ENCODE data around the gene CNTNAP2. TPM values are rescaled to one million over a fixed set of nuclear protein-coding genes. Genes with fewer than 3 reads are reported as not detected.

The CNTNAP2 gene
- total RNA-seq, 1 experiment from 2014 or later, result 64.5 TPM

DNA sequence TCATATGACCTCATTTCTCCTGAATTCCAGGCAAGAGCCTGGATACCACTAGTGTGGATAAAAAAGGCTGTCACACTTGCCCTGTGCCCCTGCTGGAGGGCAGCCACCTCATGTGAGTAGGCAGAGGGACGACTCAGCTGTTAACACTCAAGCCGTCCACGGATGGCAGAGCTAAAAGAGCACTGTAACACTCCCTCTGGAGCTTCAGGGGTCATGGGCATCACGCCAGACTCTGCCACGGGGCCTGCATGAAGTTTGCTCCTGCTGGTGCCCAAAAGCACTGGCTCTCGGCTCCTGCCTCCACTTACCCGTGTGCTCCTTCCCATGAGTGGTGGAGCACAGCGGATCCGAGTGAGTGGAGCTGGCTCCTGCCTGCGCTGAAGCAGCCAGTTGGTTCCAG is 1554.2 kb downstream of the CNTNAP2 start:
- H2BK20ac ChIP-seq (ENCODE audit: low read depth, low read length, poor library complexity, severe bottlenecking), result no peak overlapping the region
- H3K9ac ChIP-seq (ENCODE audit: extremely low read depth, insufficient read length, low read length), result no peak overlapping the region
- H3K27me3 ChIP-seq (ENCODE audit: insufficient read depth, low read length), result no peaks in the 10 kb centered on the region
- no peaks in the 10 kb centered on the region for H3K23me2 ChIP-seq (ENCODE audit: insufficient read length, low read depth, low read length, poor library complexity, severe bottlenecking)
- no peak overlapping the region for H2AK5ac ChIP-seq (ENCODE audit: insufficient read length, low read length)
- no peak overlapping the region for H2BK12ac ChIP-seq (ENCODE audit: insufficient read length, low read depth, low read length)
- no peak overlapping the region for H2BK120ac ChIP-seq (ENCODE audit: low read depth, low read length, poor library complexity, severe bottlenecking)
- no peaks in the 10 kb centered on the region for H3K4me1 ChIP-seq (ENCODE audit: insufficient read depth, low read length)
- Mint-ChIP-seq H3K9me3 (no peaks in the 10 kb centered on the region), H3K4me1 (no peaks in the 10 kb centered on the region), H3K27ac (no peak overlapping the region), H3K4me3 (no peak overlapping the region), H3K36me3 (ENCODE audit: insufficient read depth in 1 of 3, low read depth in 3 of 3) (no peaks in the 10 kb centered on the region), H3K27me3 (ENCODE audit: low read depth) (no peaks in the 10 kb centered on the region)
- no peak for DNase-seq
- H2BK15ac ChIP-seq (ENCODE audit: low read depth, low read length), result no peak overlapping the region
- H3T11ph ChIP-seq (ENCODE audit: low read length), result no peak overlapping the region
- no peaks in the 10 kb centered on the region for H3K9me3 ChIP-seq (ENCODE audit: control insufficient read depth, low read depth, low read length)
- H2AFZ ChIP-seq (ENCODE audit: low read length), result no peak overlapping the region
- H3K79me1 ChIP-seq (ENCODE audit: insufficient read depth, low read depth, low read length, poor library complexity, severe bottlenecking), result no peaks in the 10 kb centered on the region
- H3K79me2 ChIP-seq (ENCODE audit: insufficient read depth, low read length), result no peaks in the 10 kb centered on the region
- H3K56ac ChIP-seq (ENCODE audit: insufficient read length, low read depth, low read length), result no peak overlapping the region
- no peak overlapping the region for H4K5ac ChIP-seq (ENCODE audit: insufficient read length, low read depth, low read length)
- H3K18ac ChIP-seq (ENCODE audit: insufficient read length, low read depth, low read length), result no peak overlapping the region
- H4K20me1 ChIP-seq (ENCODE audit: control insufficient read depth, insufficient read depth, insufficient read length), result no peaks in the 10 kb centered on the region
- H3K4me2 ChIP-seq (ENCODE audit: insufficient read depth, insufficient read length, low read length), result no peak overlapping the region
- no peak overlapping the region for H4K8ac ChIP-seq (replicated peaks; ENCODE audit: insufficient read length, low read depth, low read length)
- no CpG with 5 or more reads among the region's 10 CpGs for WGBS (ENCODE audit: extremely low coverage, insufficient read length, low lambda C conversion rate)
- no peak overlapping the region for H3K4ac ChIP-seq (ENCODE audit: low read depth, low read length)
- H4K91ac ChIP-seq (ENCODE audit: insufficient read length, low read depth, low read length), result no peak overlapping the region
- TF ChIP-seq, protein P1, sequence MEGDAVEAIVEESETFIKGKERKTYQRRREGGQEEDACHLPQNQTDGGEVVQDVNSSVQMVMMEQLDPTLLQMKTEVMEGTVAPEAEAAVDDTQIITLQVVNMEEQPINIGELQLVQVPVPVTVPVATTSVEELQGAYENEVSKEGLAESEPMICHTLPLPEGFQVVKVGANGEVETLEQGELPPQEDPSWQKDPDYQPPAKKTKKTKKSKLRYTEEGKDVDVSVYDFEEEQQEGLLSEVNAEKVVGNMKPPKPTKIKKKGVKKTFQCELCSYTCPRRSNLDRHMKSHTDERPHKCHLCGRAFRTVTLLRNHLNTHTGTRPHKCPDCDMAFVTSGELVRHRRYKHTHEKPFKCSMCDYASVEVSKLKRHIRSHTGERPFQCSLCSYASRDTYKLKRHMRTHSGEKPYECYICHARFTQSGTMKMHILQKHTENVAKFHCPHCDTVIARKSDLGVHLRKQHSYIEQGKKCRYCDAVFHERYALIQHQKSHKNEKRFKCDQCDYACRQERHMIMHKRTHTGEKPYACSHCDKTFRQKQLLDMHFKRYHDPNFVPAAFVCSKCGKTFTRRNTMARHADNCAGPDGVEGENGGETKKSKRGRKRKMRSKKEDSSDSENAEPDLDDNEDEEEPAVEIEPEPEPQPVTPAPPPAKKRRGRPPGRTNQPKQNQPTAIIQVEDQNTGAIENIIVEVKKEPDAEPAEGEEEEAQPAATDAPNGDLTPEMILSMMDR (conservative IDR thresholded peaks at IDR 0.05), result no peak
- H3K23ac ChIP-seq (ENCODE audit: insufficient read length, low read depth, low read length), result no peak overlapping the region
- H2BK5ac ChIP-seq (ENCODE audit: insufficient read length, low read length), result no peak overlapping the region
- no peak overlapping the region for H3K14ac ChIP-seq (ENCODE audit: insufficient read depth, low read length)
- H3K27ac ChIP-seq (ENCODE audit: insufficient read length, low read depth, low read length), result no peak overlapping the region
